ENCODE data around the gene DOHH. TPM values are rescaled to one million over a fixed set of nuclear protein-coding genes. Genes with fewer than 3 reads are reported as not detected.
"Not testable (repeated sequence)": the region's sequence is repeated elsewhere in the genome, so short reads cannot be mapped to it uniquely, and the experiment has no call there.

DOHH gene
- total RNA-seq, 3 donors from 2014 or later, result 11.6 to 13.4 (median 12.2) TPM

- Histone ChIP-seq H3K27me3 (no peaks in the 10 kb centered on the region), H3K36me3 (peaks cover 24% of the 10 kb centered on the region), H3K27ac (no peak overlapping the region), H3K4me3 (no peak overlapping the region), H3K4me1 (peaks cover 3 to 10% of the 10 kb centered on the region in 2 donors), H3K9me3 (no peaks in the 10 kb centered on the region)
- TF ChIP-seq POLR2AphosphoS5 (IDR thresholded peaks at IDR 0.05), result no peak
- TF ChIP-seq, protein P1, sequence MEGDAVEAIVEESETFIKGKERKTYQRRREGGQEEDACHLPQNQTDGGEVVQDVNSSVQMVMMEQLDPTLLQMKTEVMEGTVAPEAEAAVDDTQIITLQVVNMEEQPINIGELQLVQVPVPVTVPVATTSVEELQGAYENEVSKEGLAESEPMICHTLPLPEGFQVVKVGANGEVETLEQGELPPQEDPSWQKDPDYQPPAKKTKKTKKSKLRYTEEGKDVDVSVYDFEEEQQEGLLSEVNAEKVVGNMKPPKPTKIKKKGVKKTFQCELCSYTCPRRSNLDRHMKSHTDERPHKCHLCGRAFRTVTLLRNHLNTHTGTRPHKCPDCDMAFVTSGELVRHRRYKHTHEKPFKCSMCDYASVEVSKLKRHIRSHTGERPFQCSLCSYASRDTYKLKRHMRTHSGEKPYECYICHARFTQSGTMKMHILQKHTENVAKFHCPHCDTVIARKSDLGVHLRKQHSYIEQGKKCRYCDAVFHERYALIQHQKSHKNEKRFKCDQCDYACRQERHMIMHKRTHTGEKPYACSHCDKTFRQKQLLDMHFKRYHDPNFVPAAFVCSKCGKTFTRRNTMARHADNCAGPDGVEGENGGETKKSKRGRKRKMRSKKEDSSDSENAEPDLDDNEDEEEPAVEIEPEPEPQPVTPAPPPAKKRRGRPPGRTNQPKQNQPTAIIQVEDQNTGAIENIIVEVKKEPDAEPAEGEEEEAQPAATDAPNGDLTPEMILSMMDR (IDR thresholded peaks at IDR 0.05), result no peak
- no peak for TF ChIP-seq POLR2A (IDR thresholded peaks at IDR 0.05)
- intact Hi-C loops (cut with DNase I; ENCODE audit: low total_unique reads), result no loop called here
- no peak for DNase-seq (ENCODE audit: low spot score in 2 of 2)
Measured at GRCh38 chr19:3531716-3532115, 31.2 kb upstream of the DOHH start.

DNA sequence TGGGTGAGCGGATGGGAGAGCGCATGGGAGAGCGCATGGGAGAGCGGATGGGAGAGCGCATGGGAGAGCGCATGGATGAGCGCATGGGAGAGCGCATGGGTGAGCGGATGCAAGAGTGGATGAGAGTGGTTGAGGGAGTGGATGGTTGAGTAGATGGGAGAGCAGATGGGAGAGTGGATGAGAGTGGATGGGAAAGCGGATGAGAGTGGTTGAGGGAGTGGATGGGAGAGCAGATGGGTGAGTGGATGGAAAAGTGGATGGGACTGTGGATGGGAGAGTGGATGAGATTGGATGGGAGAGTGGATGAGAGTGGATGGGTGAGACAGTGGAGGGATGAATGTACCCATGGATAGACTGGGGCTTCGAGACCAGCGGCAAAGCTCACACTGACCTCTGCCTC is 29.9 kb upstream of the DOHH start:
- DNase-seq (ENCODE audit: low spot score in 2 of 2), result no peak
- Histone ChIP-seq H3K9me3 (no peaks in the 10 kb centered on the region), H3K4me3 (no peak overlapping the region), H3K27ac (no peak overlapping the region), H3K27me3 (no peaks in the 10 kb centered on the region), H3K36me3 (peaks cover 24% of the 10 kb centered on the region), H3K4me1 (no peaks in the 10 kb centered on the region)
- intact Hi-C loops (cut with DNase I; ENCODE audit: low total_unique reads), result no loop called here
- no peak for TF ChIP-seq POLR2AphosphoS5 (IDR thresholded peaks at IDR 0.05)

GRCh38 chr19:3529299-3529698 is 28.8 kb upstream of the DOHH start:
- H3K27me3 ChIP-seq; H3K4me1 ChIP-seq; DNase-seq (ENCODE audit: low spot score in 2 of 2); H3K9me3 ChIP-seq; H3K4me3 ChIP-seq; H3K27ac ChIP-seq; intact Hi-C loops (cut with DNase I; ENCODE audit: low total_unique reads): not testable (repeated sequence)
- H3K36me3 ChIP-seq, result peaks cover 21% of the 10 kb centered on the region

- Histone ChIP-seq H3K4me3 (no peak overlapping the region), H3K4me1 (no peaks in the 10 kb centered on the region), H3K27ac (no peak overlapping the region), H3K9me3 (no peaks in the 10 kb centered on the region), H3K36me3 (peaks cover 20% of the 10 kb centered on the region), H3K27me3 (no peaks in the 10 kb centered on the region)
- intact Hi-C loops (cut with DNase I; ENCODE audit: low total_unique reads), result no loop called here
- DNase-seq (ENCODE audit: low spot score in 2 of 2), result no peak
- no peak for TF ChIP-seq POLR2AphosphoS5 (IDR thresholded peaks at IDR 0.05)
- TF ChIP-seq, protein P1 (IDR thresholded peaks at IDR 0.05), result no peak
- no peak for TF ChIP-seq POLR2A (IDR thresholded peaks at IDR 0.05)
Measured at GRCh38 chr19:3528539-3529211, 28.2 kb upstream of the DOHH start.

- no peak for DNase-seq (ENCODE audit: low spot score in 2 of 2)
- no peak overlapping the region for H3K4me3 ChIP-seq
- intact Hi-C loops (cut with DNase I; ENCODE audit: low total_unique reads), result no loop called here
Measured at GRCh38 chr19:3528080-3528479, 27.6 kb upstream of the DOHH start.

DNA sequence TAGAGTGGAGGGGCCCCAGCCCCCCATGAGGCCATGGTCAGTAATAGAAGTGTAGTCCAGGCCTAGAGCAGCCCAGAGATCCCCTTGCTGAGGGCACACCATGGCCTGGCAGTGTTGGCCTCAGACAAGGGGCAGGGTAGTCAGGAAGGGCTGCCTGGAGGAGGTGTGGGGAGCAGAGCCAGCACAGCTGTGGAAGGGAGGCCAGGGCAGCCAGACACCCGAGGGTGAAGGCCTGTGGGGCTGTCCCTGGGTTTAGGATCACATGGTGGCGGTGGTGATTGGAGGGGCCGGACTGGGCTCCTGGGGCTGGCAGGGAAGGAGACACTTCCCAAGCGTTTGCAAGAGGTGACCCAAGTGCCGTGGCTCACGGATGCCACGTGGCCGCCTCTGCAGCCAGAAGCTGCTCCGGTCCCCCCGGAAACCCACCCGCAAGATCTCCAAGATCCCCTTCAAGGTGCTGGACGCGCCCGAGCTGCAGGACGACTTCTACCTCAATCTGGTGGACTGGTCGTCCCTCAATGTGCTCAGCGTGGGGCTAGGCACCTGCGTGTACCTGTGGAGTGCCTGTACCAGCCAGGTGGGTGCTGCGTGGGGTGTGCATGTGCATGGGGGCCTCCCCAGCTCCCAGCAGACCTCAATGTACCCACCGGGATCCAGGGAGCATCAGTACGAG is 26.9 kb upstream of the DOHH start:
- Histone ChIP-seq H3K36me3 (peaks cover 9% of the 10 kb centered on the region), H3K9me3 (no peaks in the 10 kb centered on the region), H3K27me3 (no peaks in the 10 kb centered on the region), H3K4me1 (no peaks in the 10 kb centered on the region), H3K27ac (no peak overlapping the region), H3K4me3 (no peak overlapping the region)
- no peak for TF ChIP-seq POLR2AphosphoS5 (IDR thresholded peaks at IDR 0.05)
- TF ChIP-seq, protein P1 (IDR thresholded peaks at IDR 0.05), result no peak
- TF ChIP-seq POLR2A (IDR thresholded peaks at IDR 0.05), result no peak
- intact Hi-C loops (cut with DNase I; ENCODE audit: low total_unique reads), result no loop called here
- DNase-seq (ENCODE audit: low spot score in 2 of 2), result no peak

More at GRCh38 chr19:3528080-3528479, 27.6 kb upstream of the DOHH start:
- TF ChIP-seq POLR2A (IDR thresholded peaks at IDR 0.05) (no peak), POLR2AphosphoS5 (IDR thresholded peaks at IDR 0.05) (no peak)
- TF ChIP-seq, protein P1 (IDR thresholded peaks at IDR 0.05), result no peak
- Histone ChIP-seq H3K4me1 (no peaks in the 10 kb centered on the region), H3K27ac (no peak overlapping the region), H3K9me3 (no peaks in the 10 kb centered on the region), H3K36me3 (peaks cover 15% of the 10 kb centered on the region), H3K27me3 (no peaks in the 10 kb centered on the region)
